ENCODE results near the gene MIPOL1.

Gene MIPOL1

DNA sequence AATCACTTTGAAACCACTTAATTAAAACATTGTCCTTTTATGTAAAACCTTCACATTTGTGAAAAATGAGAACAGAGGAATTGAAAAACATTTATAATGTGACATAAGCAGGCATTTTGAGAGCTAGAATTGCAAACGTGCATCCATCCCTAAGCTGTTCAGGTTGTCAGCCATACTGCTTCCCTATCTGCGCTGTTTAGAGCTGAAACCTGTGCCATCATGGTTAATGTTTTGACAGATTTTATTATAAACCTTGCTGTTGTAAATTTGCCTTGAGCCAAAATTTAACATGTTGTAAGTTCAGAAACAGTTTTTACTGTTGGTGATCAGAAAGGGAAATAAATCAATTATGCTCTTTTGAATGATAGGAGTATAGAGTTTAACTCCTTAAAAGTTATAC, 365.5 kb downstream of the MIPOL1 start:
- in situ Hi-C loops (cut with MboI; ENCODE audit: low sequenced_read_pairs) = no loop called here
- 0 out of 2 replicates have a peak, but pooled peaks cover 5% of the 10 kb centered on the region for H3K4me1 ChIP-seq
- no peak for DNase-seq (ENCODE audit: low spot score in 2 of 2)
- peaks cover 3% of the 10 kb centered on the region for H3K27me3 ChIP-seq (ENCODE audit: low read depth)
- H3K4me3 ChIP-seq = no peak overlapping the region
- H3K36me3 ChIP-seq (replicated peaks) = no peaks in the 10 kb centered on the region
- H3K9me3 ChIP-seq = no peaks in the 10 kb centered on the region

DNA sequence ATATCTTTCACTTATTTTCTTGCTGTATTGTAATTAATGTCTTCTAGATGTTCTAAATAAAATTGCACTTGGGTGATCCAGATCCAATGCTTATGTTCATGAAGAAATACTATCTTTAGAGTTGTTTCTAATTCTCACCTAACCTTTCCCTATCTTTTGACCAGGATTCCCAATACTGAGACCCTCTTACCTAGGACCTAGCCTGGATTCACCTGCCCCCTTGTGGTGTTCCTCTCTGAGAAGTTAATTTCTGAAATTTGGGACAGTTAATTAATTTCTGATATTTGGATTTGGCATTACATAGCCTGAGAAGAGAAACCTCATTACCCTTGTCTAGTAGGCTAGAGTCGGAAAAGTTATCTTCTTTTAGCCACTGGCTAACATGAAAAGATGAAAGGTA, 367.8 kb downstream of the MIPOL1 start:
- Histone ChIP-seq H3K9me3 (no peaks in the 10 kb centered on the region), H3K27me3 (ENCODE audit: low read depth) (peaks cover 3% of the 10 kb centered on the region), H3K4me3 (no peak overlapping the region), H3K36me3 (replicated peaks) (no peaks in the 10 kb centered on the region), H3K4me1 (0 out of 2 replicates have a peak, but pooled peaks cover 5% of the 10 kb centered on the region)
- in situ Hi-C loops (cut with MboI; ENCODE audit: low sequenced_read_pairs) = no loop called here
- DNase-seq (ENCODE audit: low spot score in 2 of 2) = no peak

DNA sequence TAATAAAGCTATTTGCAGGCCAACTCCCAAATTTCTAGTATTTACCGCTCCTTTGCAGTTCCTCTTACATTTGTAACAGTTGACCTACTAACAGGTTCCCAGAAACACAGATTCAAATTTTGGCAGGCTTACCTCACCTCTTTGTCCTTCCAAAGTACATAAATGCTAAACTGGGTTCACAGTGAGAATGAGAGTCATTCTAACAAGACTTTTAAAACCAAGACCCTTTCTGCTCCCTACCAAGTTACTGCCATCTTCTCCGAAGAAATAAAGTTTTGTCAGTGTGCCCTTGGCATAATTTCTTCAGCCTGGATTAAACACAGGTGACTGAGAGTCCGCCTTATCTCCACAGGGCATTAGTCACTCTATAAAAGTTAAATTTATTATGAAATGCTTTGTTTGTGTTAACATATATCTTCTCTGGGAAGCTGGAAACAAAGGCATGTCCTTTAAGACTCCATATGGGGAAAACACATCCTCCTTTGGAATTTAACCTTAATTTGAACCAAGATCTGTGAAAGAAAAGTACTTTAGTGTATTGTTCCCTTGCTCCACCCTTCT, 369.2 kb downstream of the MIPOL1 start:
- H3K36me3 ChIP-seq (replicated peaks) = no peaks in the 10 kb centered on the region
- in situ Hi-C loops (cut with MboI; ENCODE audit: low sequenced_read_pairs) = no loop called here
- H3K4me3 ChIP-seq = no peak overlapping the region
- H3K27me3 ChIP-seq (ENCODE audit: low read depth) = peaks cover 3% of the 10 kb centered on the region
- H3K4me1 ChIP-seq = 0 out of 2 replicates have a peak, but pooled peaks cover 5% of the 10 kb centered on the region
- DNase-seq (ENCODE audit: low spot score in 2 of 2) = no peak
- H3K9me3 ChIP-seq = no peaks in the 10 kb centered on the region

DNA sequence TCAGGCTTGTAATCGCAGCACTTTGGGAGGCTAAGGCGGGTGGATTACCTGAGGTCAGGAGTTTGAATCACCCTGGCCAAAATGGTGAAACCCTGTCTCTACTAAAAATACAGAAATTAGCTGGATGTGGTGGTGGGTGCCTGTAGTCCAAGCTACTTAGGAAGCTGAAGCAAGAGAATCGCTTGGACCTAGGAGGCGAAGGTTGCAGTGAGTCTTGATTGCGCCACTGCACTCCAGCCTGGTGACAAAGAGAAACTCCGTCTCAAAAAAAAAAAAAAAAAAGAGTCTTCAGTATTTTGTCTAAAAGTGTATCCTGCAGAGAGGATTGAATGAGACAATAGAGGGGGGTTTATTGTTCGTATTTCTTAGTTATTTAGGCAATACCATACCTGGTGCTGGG, 372.0 kb downstream of the MIPOL1 start:
- DNase-seq (ENCODE audit: low spot score in 2 of 2) = no peak
- Histone ChIP-seq H3K27me3 (ENCODE audit: low read depth) (no peaks in the 10 kb centered on the region), H3K9me3 (no peaks in the 10 kb centered on the region), H3K4me3 (no peak overlapping the region), H3K36me3 (replicated peaks) (no peaks in the 10 kb centered on the region), H3K4me1 (0 out of 2 replicates have a peak, but pooled peaks cover 5% of the 10 kb centered on the region)
- in situ Hi-C loops (cut with MboI; ENCODE audit: low sequenced_read_pairs) = no loop called here

DNA sequence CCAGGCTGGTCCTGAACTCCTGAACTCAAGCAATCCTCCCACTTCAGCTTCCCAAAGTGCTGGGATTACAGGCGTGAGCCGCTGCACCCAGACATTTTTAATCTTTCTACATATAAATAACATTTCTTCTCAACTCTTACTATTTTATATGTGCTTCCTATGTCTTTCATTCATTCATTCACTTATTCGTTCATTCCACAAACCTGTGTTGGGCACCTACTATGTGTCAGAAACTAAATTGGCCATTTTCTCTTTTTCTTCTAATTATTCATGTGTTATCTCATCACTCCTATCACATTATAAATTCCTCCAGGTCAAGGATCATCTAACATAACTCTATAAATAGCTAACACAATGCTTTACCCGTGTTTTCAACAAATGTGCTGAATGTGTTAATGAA, 373.7 kb downstream of the MIPOL1 start:
- H3K4me1 ChIP-seq = 0 out of 2 replicates have a peak, but pooled peaks cover 5% of the 10 kb centered on the region
- no peak for DNase-seq (ENCODE audit: low spot score in 2 of 2)
- in situ Hi-C loops (cut with MboI; ENCODE audit: low sequenced_read_pairs) = no loop called here

DNA sequence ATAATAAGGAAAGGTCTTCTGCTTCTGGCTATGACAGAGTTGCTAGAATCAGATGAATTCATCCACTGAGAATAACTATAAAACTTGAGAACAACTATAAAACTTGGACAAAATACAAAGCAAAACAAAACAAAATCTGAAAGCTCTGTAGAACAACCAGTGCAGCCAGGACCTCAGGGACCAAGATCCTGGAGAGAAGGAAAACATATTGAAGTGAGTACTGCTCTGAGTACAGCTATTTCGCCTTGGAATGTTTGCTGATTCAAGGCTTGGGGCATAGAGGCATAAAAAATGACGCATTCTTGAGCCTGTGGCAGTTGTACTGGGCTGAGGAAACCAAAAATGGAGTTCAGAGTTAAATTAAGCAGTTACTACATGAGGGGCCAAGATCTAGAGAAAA, 375.6 kb downstream of the MIPOL1 start:
- Histone ChIP-seq H3K4me3 (no peak overlapping the region), H3K27me3 (ENCODE audit: low read depth) (no peaks in the 10 kb centered on the region), H3K9me3 (no peaks in the 10 kb centered on the region), H3K4me1 (no peaks in the 10 kb centered on the region), H3K36me3 (replicated peaks) (no peaks in the 10 kb centered on the region)
- in situ Hi-C loops (cut with MboI; ENCODE audit: low sequenced_read_pairs) = no loop called here
- DNase-seq (ENCODE audit: low spot score in 2 of 2) = no peak

More for the DNA sequence above, 373.7 kb downstream of the MIPOL1 start:
- no peaks in the 10 kb centered on the region for H3K9me3 ChIP-seq
- no peaks in the 10 kb centered on the region for H3K27me3 ChIP-seq (ENCODE audit: low read depth)
- no peak overlapping the region for H3K4me3 ChIP-seq
- no peaks in the 10 kb centered on the region for H3K36me3 ChIP-seq (replicated peaks)

DNA sequence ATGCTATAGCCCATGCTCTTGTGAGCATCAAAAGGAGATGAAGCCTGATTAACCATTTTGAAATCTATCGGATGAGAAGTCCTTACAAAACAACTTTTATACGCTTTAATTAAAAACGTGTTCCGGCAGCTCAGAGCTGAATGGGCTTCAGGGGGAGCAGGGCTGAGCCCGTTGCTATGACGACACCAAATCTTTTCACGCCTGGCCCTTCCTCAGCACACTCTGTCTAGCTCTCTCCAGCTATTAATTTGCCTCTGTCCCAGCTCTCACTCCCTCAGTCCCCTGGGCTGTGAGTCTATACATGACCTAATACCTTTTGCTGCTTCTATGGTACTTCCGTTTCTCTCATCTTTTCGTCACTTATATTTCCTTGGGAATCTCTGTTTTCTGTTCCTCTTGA, 381.5 kb downstream of the MIPOL1 start:
- Histone ChIP-seq H3K4me3 (no peak overlapping the region), H3K9me3 (no peaks in the 10 kb centered on the region), H3K27me3 (ENCODE audit: low read depth) (no peaks in the 10 kb centered on the region), H3K4me1 (peaks cover 1% of the 10 kb centered on the region; the same call in 1 of the 2 replicates), H3K36me3 (replicated peaks) (no peaks in the 10 kb centered on the region)
- peak in 1 of 2 experiments; percentile 41 for DNase-seq (ENCODE audit: low spot score in 2 of 2)
- in situ Hi-C loops (cut with MboI; ENCODE audit: low sequenced_read_pairs) = no loop called here

DNA sequence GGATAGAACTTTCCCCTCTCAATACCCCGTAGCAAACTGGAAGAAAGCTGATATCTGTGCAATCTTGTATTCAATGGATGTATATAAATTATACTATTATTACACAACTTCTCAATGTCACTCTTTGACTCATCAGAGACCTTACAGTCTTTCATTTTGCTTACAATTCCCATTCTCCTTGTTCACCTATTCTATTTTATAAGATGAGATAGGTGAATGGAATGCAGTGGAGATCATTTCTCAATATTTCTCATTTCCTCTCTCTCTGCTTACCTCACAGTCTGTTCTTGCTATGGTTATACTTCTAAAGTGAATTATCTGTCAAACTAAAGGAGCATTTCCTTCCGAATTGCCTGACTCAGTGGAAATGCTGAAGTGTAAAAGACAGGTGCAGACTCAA, 382.4 kb downstream of the MIPOL1 start:
- H3K4me1 ChIP-seq = peaks cover 8% of the 10 kb centered on the region; the same call in 1 of the 2 replicates
- no peaks in the 10 kb centered on the region for H3K9me3 ChIP-seq
- H3K27me3 ChIP-seq (ENCODE audit: low read depth) = no peaks in the 10 kb centered on the region
- no peak for DNase-seq (ENCODE audit: low spot score in 2 of 2)
- H3K4me3 ChIP-seq = no peak overlapping the region
- in situ Hi-C loops (cut with MboI; ENCODE audit: low sequenced_read_pairs) = loop anchor here (10.0 kb wide), 1 partner anchor 325 kb away; no protein-coding TSS in a partner anchor
- no peaks in the 10 kb centered on the region for H3K36me3 ChIP-seq (replicated peaks)

DNA sequence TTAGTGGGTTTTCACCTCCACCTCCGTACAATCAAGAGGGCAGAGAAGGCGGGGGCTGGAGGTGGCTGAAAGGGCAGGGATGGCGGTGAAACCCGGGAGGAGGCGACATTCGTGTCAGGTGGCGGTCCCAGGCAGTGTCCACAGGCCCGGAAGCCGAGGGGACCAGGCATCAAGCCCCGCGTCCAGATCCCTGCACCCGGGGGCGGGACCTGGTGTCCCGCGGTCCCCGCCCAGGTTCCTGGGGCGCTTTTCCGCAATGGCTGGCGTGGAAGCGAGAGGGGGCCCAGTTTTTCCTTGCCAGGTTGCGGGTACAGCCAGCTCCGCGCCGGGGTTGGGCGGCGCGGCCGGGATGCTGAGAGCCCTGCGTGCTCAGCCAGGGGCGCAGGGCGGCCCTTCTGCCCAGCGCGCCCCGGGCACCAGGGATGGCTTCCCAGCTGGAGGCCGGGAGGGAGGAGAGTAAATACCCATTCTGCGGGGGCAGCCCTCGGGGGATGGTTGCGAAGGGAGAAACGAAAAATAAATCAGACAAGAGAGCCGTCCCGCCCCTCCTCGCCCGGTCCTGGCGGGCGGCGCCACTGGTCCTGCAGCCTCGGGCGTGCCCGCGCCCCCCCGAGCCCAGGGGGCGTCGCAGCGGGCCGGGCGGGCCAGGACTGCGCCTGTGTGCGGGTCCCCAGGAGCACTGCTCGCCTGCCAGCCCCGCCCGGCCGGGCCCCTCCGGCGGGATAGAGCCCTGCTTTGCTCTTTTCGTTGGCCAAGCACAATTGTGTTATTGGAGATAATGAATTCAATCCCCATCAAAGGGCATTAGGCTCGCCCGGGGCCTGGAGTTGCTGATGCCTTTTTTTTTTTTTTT, 385.8 kb downstream of the MIPOL1 start:
- no peaks in the 10 kb centered on the region for H3K27me3 ChIP-seq (ENCODE audit: low read depth)
- in situ Hi-C loops (cut with MboI; ENCODE audit: low sequenced_read_pairs) = loop anchor here (10.0 kb wide), 1 partner anchor 329 kb away; no protein-coding TSS in a partner anchor
- H3K4me1 ChIP-seq = peaks cover 32% of the 10 kb centered on the region
- no peaks in the 10 kb centered on the region for H3K36me3 ChIP-seq (replicated peaks)
- no peaks in the 10 kb centered on the region for H3K9me3 ChIP-seq
- peak; percentile 73 to 79 for DNase-seq (ENCODE audit: low spot score in 2 of 2)
- peak overlapping the region; percentile 27 for H3K4me3 ChIP-seq

DNA sequence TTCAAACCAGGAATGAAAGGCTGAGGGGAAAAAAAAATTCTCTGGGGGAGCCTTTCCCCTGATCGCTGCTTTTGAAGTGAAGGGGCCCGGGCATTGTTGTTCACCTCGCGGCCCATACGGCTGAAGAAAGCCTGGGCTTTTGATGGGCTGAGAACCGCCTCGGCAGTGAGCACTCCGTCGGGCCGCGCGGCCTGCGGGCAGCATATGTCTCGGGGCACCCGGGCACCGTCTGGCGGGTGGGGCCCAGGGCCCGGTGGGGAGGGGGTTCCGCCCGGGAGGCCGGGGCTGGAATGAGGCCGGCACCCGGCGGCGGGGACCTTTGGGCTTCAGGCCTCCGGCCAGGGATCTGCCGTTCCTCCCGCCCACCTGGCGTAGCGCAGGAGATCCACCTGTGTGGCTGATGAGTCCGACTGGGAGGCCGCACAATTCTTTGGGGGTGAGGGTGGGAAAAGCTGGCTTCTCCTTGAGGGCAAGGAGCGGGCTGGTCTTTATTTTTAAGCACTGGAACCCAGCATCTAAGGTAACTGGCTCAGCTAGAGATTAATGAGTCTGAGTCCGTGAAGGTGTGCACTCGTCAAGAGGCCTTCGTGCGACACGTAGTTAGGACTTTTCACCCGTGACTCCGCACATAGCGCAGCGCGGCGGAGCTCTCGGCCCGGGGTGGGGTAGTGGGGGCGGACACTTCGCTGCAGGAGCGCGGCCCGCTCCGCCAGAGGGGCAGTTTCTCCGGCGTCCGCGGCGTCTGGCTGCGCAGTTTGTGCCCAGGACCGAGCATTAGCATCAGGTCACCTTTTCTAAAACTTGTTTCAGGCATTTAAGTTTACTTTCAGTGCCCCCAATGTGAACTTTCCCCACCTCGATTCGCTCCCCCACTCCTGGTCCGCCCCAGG, 386.7 kb downstream of the MIPOL1 start:
- in situ Hi-C loops (cut with MboI; ENCODE audit: low sequenced_read_pairs) = loop anchor here (10.0 kb wide), 1 partner anchor 330 kb away; no protein-coding TSS in a partner anchor
- no peak for DNase-seq (ENCODE audit: low spot score in 2 of 2)
- no peaks in the 10 kb centered on the region for H3K27me3 ChIP-seq (ENCODE audit: low read depth)
- H3K4me3 ChIP-seq = peak overlapping the region; percentile 3; the same call in 1 of the 2 replicates
- H3K9me3 ChIP-seq = no peaks in the 10 kb centered on the region
- H3K36me3 ChIP-seq (replicated peaks) = no peaks in the 10 kb centered on the region
- H3K4me1 ChIP-seq = peaks cover 32% of the 10 kb centered on the region

DNA sequence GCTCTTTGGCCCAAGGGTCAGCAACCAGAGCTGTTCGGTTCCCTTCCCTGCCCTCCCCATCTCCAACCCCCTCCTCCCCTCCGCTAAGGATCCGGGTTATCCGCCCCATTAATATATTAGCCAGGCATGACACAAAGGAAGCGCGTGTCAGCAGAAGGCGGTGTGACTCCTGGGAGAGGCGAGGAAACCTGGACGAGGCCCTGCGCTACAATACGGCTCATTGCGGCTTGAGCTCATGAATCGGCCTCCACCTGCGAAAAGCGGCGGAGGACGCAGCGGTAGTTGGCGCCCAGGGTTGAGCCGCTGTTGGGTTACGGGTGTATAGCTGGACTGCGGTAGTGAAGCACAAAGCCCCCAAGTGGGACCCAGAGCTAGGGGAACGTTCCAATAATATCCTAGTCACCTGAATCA, 387.4 kb downstream of the MIPOL1 start:
- no peak for DNase-seq (ENCODE audit: low spot score in 2 of 2)
- no peak overlapping the region for H3K4me3 ChIP-seq
- H3K36me3 ChIP-seq (replicated peaks) = peaks cover 1% of the 10 kb centered on the region; the same call in 1 of the 2 replicates
- in situ Hi-C loops (cut with MboI; ENCODE audit: low sequenced_read_pairs) = loop anchor here (10.0 kb wide), 1 partner anchor 330 kb away; no protein-coding TSS in a partner anchor
- H3K27me3 ChIP-seq (ENCODE audit: low read depth) = no peaks in the 10 kb centered on the region
- H3K4me1 ChIP-seq = peaks cover 35% of the 10 kb centered on the region
- H3K9me3 ChIP-seq = no peaks in the 10 kb centered on the region

DNA sequence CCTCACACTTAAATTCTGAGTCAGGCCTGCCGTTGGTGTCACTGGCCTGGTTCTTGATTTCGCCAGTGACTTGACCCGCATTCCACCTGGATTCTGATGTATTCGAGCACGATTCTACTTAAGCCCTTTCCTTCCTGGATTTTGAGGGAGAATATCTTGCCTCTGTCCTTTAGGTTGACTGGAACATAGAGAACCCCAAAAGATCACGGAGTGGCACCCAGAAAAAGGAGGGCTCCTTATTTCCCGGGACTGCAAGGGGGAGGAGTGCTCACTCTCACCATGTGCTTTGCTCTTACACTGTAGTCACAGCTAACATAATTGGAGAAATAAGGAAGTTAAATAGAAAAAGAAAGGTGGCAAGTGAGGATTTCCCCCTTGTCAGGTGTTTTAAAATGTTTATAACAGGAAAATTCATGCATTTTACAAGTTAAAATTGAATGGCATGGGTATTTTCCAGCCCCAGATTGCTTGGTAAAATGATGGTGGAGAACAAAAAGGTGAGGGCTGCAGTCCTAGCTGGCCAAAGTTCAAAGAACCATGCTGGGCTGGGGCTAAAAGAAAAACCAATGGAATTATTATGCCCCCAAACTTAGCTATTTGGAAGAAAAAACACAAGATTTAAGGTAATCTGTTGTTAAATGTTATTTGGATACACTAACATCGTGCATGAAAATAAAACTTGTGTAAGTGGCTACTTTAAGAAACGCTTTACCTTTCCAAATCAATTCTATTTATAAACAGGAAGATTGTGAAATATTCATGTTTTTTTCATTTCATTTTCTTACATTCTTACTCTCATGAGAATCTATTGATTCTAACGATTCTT, 388.4 kb downstream of the MIPOL1 start:
- no peak for DNase-seq (ENCODE audit: low spot score in 2 of 2)
- Histone ChIP-seq H3K27me3 (ENCODE audit: low read depth) (no peaks in the 10 kb centered on the region), H3K4me1 (peaks cover 46% of the 10 kb centered on the region), H3K4me3 (no peak overlapping the region), H3K9me3 (no peaks in the 10 kb centered on the region), H3K36me3 (replicated peaks) (peaks cover 12% of the 10 kb centered on the region)
- in situ Hi-C loops (cut with MboI; ENCODE audit: low sequenced_read_pairs) = loop anchor here (10.0 kb wide), 1 partner anchor 331 kb away; no protein-coding TSS in a partner anchor

DNA sequence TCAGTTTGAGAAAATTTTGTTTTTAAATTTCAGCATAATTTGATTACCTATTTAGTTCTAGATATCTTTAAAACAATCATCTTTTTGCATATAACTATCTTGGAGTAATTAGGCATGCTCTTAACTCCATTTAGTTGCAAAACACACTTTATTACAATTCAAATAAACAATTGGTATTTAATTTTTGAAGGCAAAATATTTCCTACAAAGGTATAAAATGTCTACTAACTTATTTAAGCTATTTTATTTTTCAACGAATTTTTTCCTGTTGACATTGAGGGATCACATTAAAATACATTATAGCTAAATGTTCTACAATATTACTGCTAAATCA, 389.0 kb downstream of the MIPOL1 start:
- Histone ChIP-seq H3K4me1 (peaks cover 46% of the 10 kb centered on the region), H3K27me3 (ENCODE audit: low read depth) (no peaks in the 10 kb centered on the region), H3K9me3 (no peaks in the 10 kb centered on the region), H3K36me3 (replicated peaks) (peaks cover 16% of the 10 kb centered on the region), H3K4me3 (no peak overlapping the region)
- in situ Hi-C loops (cut with MboI; ENCODE audit: low sequenced_read_pairs) = loop anchor here (10.0 kb wide), 1 partner anchor 332 kb away; no protein-coding TSS in a partner anchor
- DNase-seq (ENCODE audit: low spot score in 2 of 2) = no peak
